NCI-H1105 (cell line): ENCODE results near the gene KRT1.

Source experiments
- DNase-seq: peaks from one replicate; lab custom pipeline; 2025; lab: John Stamatoyannopoulos, UW

The KRT1 gene

DNA sequence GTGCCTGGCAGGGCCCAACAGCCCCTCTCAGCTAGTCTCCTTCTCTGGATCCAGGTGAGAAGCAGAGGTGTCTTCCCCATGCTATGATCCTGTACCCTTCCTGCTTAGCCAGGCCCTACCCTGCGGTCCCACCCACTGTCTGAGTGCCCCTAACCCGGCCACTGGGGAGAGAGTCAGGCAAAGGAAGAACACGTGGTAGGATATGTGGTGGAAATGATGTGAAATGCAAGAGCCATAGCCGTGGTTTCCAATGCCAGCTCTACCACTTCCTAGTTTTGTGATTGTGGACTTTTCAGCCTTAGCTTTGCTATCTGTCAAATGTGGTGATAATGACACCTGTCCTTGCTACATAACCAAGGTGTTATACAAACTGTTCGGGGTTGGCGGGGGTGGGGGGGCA is 44.0 kb downstream of the KRT1 start:
- DNase-seq = no peak

DNA sequence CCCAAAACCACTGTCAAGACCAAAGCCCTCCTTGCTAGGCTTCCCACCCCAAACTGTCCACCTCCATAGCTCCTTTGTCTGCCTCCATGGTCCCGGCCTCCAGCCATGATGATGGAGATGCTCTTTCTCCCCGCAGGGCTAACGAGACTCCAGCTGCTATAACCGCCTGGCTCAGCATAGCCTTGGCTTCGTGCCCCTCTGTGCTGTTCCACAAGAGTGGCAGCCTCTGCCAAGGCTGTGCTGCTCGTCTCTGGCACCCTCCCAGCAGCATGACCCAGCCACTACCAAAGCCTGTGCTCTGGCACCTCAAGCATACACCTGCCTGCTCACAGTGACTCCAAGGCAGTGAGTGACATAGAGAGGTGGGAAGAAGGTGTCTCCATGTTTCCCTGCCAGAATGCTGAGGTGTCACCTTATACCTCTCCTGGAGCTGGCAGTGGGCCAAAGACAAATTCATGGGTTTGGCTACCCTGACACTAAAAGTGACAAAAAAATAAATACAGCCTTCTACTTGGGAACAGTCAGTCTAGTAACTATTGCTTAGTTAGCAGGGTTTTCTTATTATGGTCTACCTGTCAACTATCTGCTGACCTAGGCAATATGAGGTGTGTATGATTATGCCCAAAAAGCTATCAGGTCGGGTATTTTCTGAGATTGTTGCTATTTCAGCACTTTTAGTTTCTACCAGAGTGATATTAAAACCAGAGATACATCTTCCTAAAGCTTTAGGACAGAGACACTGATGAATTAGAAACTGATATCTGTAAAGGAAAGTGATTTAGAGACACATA is 45.7 kb downstream of the KRT1 start:
- peak; percentile 75 for DNase-seq

- no peak for DNase-seq
These were observed 46.8 kb downstream of the KRT1 start for GRCh38 chr12:52633383-52633782.

DNA sequence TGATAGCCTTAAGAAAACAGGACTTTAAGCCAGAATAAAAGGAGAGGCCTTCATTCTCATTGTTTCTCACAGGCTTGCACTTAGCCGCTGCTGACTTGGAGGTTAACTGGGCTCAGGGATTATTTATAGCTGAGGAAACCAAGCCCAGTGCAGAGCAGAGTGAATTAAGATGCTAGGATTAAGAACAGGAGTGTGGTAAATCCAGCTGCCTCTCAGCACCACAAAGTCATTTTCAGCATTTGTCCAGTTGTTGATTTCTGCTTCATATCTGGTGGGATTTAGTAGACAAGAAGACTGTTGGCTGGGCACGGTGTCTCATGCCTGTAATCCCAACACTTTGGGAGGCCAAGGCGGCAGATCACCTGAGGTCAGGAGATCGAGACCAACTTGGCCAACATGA is 47.6 kb downstream of the KRT1 start:
- DNase-seq = no peak

GRCh38 chr12:52631676-52632459 is 48.3 kb downstream of the KRT1 start:
- DNase-seq = no peak

DNA sequence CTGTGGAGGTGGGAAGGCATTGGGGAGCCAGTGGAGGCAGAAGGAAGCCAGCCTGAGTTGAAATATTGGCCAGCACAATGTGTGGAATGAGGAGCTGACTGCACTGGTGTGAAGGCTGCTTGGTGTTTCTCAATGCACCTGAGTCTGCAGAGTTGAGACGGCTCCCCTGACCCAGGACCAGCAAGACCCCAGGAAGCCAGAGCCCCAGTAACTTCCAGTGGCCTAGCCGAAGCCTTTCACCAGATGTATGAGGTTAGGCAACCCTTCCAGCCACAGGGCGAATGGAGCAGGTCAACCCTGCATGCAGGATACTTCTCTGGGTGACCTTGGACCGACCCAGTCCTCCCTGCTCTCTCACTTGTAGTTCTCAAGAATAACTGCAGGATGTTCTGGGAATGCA is 48.9 kb downstream of the KRT1 start:
- no peak for DNase-seq

- DNase-seq = no peak
These were observed 49.5 kb downstream of the KRT1 start for GRCh38 chr12:52630599-52631200.

GRCh38 chr12:52630008-52630500 is 50.2 kb downstream of the KRT1 start:
- no peak for DNase-seq

DNA sequence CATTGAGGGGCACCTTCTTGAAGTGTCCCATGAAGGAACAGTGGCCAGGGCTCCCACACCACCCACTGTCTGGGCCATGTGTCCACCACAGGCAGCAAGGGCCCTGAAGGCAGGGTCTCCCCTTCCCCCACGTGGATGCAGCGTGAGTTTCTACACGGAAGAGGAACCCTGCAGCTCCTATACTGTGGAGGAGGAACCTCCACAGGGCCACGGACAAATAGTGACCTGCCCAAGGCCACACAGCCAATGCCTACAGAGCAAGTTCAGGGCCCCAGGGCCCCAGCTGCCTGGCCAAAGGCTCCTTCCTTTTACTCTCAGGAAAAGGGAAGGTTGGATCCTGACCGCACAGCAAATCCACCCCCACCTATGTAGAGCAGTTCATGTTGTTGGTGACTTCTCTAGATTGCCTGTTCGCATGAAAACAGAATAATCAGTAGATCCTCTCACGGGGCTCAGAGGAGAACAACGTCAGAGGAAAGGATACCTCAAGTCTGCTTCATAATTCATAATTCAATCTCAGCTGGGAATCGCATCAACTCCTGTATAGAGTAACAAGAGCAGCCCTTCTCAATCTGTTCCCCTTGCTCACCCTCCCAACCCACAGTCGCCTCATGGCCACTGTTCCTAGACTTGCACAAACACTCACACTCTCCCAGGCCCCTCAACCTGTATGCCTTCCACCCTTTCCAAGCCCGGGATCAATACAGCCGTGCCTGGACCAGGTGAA is 50.8 kb downstream of the KRT1 start:
- DNase-seq = no peak

DNA sequence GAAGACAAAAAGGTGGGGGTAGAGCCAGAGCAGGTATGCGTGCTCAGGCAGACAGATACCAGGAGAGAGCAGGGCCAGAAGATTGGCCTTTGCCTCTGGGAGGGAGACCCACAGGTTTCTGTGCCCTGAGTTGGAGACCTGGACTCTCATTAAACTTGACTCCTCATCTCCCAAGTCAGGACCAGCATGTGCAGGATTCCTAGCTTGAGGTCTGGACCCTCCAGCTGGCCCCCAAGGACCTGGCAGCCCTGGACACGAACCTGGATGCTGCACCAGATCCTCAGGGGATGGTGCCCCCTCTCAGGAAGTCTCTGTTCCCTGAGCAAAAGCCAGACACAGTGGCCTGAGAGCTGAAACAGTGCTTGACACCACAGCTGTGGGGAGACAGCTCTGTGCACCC is 51.4 kb downstream of the KRT1 start:
- no peak for DNase-seq

DNA sequence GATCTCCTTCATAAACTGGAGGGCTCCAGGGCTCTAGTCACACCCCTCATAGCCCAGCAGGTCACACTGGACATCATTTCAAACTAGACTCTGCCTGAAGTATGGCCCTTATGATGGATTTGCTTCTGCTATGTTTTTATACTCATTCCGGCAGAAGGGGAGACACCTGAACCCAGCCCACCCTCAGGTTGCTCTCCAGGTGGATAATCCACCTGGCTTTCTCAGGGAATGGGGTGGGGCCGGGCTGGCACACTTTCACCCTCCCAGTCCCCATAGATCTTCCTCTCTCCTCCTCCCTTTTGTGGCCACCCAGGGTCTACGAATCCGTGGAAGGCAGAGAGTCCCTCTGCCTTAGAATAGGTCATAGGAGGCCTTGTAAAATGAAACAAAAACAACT is 52.1 kb downstream of the KRT1 start:
- DNase-seq = no peak

DNA sequence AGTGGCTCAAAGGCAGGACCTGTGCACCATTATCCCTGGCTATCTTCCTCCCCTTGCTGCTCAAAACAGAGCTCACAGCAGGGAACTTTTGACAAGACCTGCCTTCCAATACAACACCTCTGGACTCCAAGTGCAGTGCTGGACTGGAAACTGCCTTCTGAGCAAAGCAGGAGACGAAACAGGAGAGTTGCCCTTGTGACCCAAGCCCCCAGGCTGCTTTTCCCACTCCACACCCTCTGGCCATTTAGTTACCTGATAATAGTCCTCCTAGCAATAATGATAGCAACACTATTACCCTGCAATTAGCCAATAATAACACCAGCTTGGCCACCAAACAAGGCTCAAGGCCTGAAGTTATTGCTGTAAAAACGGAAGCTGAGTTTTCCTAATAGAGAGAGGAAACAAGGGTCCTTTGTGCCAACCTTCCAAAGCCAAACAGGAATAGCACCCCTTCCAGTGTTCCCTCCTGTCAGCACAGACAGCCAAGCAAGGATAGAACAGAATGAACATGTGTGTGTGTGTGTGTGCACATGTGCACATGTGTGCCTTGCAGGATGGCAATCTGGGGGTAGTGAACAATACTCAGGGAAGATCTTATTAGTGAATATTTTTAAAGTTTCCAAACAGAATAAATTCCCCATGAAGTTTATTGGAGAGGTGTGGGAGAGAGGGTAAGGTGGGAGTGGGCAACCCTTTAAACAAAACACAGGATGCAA is 52.7 kb downstream of the KRT1 start:
- DNase-seq = no peak
